ENCODE data around the gene FBLN1. TPM values are rescaled to one million over a fixed set of nuclear protein-coding genes. Genes with fewer than 3 reads are reported as not detected.

FBLN1 gene
- total RNA-seq, 4 donors from 2014 or later, result 48.6 to 92.1 (median 68.9) TPM

- Histone ChIP-seq H3K27ac (peak overlapping the region; percentile 73 to 82 (median 76)), H3K9me3 (no peaks in the 10 kb centered on the region), H3K27me3 (peaks cover 52% of the 10 kb centered on the region), H3K4me3 (peak overlapping the region; percentile 16 to 55 (median 42)), H3K36me3 (no peaks in the 10 kb centered on the region), H3K4me1 (peaks cover 6 to 12% (median 10%) of the 10 kb centered on the region in 4 donors)
- no peak for DNase-seq
- in situ Hi-C loops (cut with MboI; ENCODE audit: low pct_ligation_motif_present in 1 of 4, low pct_unique_long_range_greater_than_20kb in 1 of 4, low sequenced_read_pairs in 3 of 4) (no loop called here), intact Hi-C loops (cut with DNase I; ENCODE audit: low total_unique reads) (no loop called here)
- no peak for TF ChIP-seq POLR2A (IDR thresholded peaks at IDR 0.05)
- no peak for TF ChIP-seq POLR2AphosphoS5 (IDR thresholded peaks at IDR 0.05)
- TF ChIP-seq EP300 (IDR thresholded peaks at IDR 0.05; ENCODE audit: low read depth), result no peak
- TF ChIP-seq, protein P1, sequence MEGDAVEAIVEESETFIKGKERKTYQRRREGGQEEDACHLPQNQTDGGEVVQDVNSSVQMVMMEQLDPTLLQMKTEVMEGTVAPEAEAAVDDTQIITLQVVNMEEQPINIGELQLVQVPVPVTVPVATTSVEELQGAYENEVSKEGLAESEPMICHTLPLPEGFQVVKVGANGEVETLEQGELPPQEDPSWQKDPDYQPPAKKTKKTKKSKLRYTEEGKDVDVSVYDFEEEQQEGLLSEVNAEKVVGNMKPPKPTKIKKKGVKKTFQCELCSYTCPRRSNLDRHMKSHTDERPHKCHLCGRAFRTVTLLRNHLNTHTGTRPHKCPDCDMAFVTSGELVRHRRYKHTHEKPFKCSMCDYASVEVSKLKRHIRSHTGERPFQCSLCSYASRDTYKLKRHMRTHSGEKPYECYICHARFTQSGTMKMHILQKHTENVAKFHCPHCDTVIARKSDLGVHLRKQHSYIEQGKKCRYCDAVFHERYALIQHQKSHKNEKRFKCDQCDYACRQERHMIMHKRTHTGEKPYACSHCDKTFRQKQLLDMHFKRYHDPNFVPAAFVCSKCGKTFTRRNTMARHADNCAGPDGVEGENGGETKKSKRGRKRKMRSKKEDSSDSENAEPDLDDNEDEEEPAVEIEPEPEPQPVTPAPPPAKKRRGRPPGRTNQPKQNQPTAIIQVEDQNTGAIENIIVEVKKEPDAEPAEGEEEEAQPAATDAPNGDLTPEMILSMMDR (IDR thresholded peaks at IDR 0.05), result no peak
- WGBS, 2 donors (ENCODE audit: low coverage in 1 of 2), result 48 to 52% methylated on average over 4 to 15 of the region's 15 CpGs
These were observed 1.2 kb downstream of the FBLN1 start for GRCh38 chr22:45503816-45504372.

GRCh38 chr22:45504373-45505341, 2.0 kb downstream of the FBLN1 start:
- in situ Hi-C loops (cut with MboI; ENCODE audit: low pct_ligation_motif_present in 1 of 4, low pct_unique_long_range_greater_than_20kb in 1 of 4, low sequenced_read_pairs in 3 of 4) (no loop called here), intact Hi-C loops (cut with DNase I; ENCODE audit: low total_unique reads) (no loop called here)
- Histone ChIP-seq H3K27me3 (peaks cover 54% of the 10 kb centered on the region), H3K27ac (peak overlapping the region; percentile 73 to 82 (median 76)), H3K4me1 (peaks cover 6 to 12% (median 10%) of the 10 kb centered on the region in 4 donors), H3K9me3 (no peaks in the 10 kb centered on the region), H3K4me3 (peak overlapping the region; percentile 16 to 55 (median 42)), H3K36me3 (no peaks in the 10 kb centered on the region)
- TF ChIP-seq EP300 (IDR thresholded peaks at IDR 0.05; ENCODE audit: low read depth), result no peak
- WGBS, 2 donors (ENCODE audit: low coverage in 1 of 2), result 50 to 80% methylated on average over 2 to 31 of the region's 31 CpGs
- no peak for DNase-seq

GRCh38 chr22:45505991-45506747, 3.5 kb downstream of the FBLN1 start:
- intact Hi-C loops (cut with DNase I; ENCODE audit: low total_unique reads) (no loop called here), in situ Hi-C loops (cut with MboI; ENCODE audit: low pct_ligation_motif_present in 1 of 4, low pct_unique_long_range_greater_than_20kb in 1 of 4, low sequenced_read_pairs in 3 of 4) (no loop called here)
- TF ChIP-seq POLR2A (IDR thresholded peaks at IDR 0.05) (no peak), POLR2AphosphoS5 (IDR thresholded peaks at IDR 0.05) (no peak), EP300 (IDR thresholded peaks at IDR 0.05; ENCODE audit: low read depth) (no peak)
- TF ChIP-seq, protein P1 (IDR thresholded peaks at IDR 0.05), result no peak
- peak overlapping the region; percentile 39 to 76 (median 74) for H3K27ac ChIP-seq
- WGBS, 2 donors (ENCODE audit: low coverage in 1 of 2), result 92 to 100% methylated on average over 2 to 13 of the region's 14 CpGs
- DNase-seq, result no peak
- peaks cover 6 to 13% (median 10%) of the 10 kb centered on the region in 4 donors for H3K4me1 ChIP-seq
- H3K36me3 ChIP-seq, result no peaks in the 10 kb centered on the region
- H3K9me3 ChIP-seq, result no peaks in the 10 kb centered on the region
- no peak overlapping the region for H3K4me3 ChIP-seq
- peaks cover 54% of the 10 kb centered on the region for H3K27me3 ChIP-seq

DNA sequence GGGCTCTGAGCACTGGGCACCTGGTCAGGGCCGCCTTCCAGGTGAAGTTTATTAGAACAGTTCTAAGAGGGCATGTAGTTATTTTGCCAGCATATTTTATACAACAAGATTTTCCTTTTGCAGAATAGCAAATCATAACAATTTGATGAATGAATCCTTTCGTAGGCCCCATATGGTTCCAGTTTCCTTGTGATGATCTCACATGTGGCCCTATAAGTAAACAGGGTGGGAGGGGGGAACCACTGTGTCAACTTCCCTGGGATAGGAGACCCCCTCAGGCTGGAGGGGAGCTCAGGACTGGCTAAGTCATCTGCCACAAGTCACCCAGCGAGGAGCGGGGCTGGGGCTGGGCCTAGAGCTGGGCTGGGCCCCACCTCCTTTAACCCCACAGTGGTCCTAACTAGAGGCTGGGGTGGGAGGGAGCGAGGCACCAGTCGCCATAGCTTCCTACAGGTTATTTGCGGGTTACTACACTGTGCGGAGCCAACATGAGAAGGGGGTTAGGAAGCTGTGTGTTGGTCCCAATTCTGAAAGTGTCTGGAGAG, 4.2 kb downstream of the FBLN1 start:
- WGBS, 2 donors (ENCODE audit: low coverage in 1 of 2), result 74% methylated on average over 8 of the region's 8 CpGs; no CpG with 5 or more reads in 1 of the 2 donors
- peaks cover 6 to 18% (median 10%) of the 10 kb centered on the region in 4 donors for H3K4me1 ChIP-seq

More for the DNA sequence above, 4.2 kb downstream of the FBLN1 start:
- no peak for TF ChIP-seq POLR2A (IDR thresholded peaks at IDR 0.05)
- no peak for TF ChIP-seq EP300 (IDR thresholded peaks at IDR 0.05; ENCODE audit: low read depth)
- TF ChIP-seq POLR2AphosphoS5 (IDR thresholded peaks at IDR 0.05), result no peak
- TF ChIP-seq, protein P1 (IDR thresholded peaks at IDR 0.05), result no peak
- no peak overlapping the region for H3K4me3 ChIP-seq
- H3K36me3 ChIP-seq, result no peaks in the 10 kb centered on the region
- H3K27ac ChIP-seq, result peak overlapping the region in 3 of 4 donors; percentile 16 to 76 (median 39)
- in situ Hi-C loops (cut with MboI; ENCODE audit: low pct_ligation_motif_present in 1 of 4, low pct_unique_long_range_greater_than_20kb in 1 of 4, low sequenced_read_pairs in 3 of 4) (no loop called here), intact Hi-C loops (cut with DNase I; ENCODE audit: low total_unique reads) (no loop called here)
- no peaks in the 10 kb centered on the region for H3K9me3 ChIP-seq
- H3K27me3 ChIP-seq, result peaks cover 49% of the 10 kb centered on the region
- DNase-seq, result no peak

Data from transverse colon (tissue), 4 donors.